HG03460 (cell line): ENCODE data around the gene PDE6G.

Experiments
- ATAC-seq: cut with Tn5 transposase; IDR thresholded peaks from one replicate; pipeline ENCODE4 v1.9.1; 2021; ENCODE audit not compliant: unreplicated experiment

Gene PDE6G

DNA sequence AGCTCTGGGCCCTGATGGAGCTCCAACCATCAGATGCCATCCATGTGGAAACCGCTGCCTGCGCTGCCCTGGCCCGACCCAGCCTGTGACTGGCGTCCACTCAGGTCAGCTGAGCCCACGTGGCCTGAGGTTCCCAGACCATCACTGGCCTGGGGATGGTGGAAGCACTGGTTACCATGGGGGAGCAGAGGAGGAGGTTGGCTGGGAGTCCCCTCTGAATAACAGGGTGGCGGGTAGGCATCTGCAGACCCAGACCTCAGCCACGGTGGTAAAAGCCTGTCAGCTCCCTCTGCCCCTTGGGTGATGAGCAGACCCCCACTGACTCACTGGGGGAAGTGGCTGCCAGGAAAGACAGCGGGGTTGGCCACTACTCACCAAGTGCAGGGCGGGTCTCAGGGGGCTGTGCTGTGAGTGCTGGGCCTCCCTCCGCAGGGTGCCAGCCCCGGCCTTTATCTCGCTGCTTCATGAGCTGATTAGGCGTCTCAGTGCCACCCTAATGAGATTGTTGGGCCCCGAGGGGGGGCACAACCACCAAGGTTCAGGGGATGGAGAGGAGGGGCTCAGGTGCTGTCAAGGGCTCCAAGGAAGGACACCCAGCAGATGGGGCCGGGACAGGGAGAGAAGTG, at the start of gene PDE6G:
Gene PDE6G (minus strand): TSS at position 425 of the 626 bp plus-strand sequence. CDS start 3,237 bp downstream, outside the sequence.
- no peak for ATAC-seq

DNA sequence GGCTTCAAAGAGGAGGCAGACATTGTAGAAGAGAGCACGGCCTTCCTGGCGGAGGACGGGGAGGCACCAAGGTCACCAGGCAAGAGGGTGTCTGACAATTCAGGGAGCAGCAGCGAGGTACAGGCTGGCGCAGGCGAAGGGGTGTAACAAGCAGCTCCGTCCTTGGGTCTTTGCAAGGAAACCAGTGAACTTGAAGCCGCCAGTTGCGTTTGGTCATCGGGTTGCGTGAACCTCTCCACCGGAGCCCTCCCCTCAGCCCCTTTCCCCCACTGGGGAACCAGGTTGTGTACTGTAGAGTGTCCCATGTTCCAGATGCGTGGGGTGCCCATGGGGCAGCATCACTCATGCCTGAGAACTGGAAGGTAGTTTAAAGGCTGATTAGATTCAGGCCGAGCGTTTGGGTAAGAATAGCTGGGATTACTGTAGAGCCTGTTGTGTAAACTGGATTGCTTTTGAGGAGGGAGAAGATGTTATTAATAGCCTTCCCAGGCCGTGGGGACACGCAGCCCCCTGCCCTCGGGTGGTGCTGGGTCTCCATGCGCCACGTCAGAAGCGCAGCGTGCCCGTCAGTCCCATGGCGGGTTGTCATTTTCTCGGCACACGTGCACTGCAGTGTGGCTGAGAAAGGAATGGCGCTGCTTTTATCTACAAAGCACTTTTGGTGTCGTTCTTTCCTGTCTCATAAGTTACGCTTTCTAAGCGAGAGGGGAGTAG, 49.3 kb upstream of the PDE6G start:
- no peak for ATAC-seq

DNA sequence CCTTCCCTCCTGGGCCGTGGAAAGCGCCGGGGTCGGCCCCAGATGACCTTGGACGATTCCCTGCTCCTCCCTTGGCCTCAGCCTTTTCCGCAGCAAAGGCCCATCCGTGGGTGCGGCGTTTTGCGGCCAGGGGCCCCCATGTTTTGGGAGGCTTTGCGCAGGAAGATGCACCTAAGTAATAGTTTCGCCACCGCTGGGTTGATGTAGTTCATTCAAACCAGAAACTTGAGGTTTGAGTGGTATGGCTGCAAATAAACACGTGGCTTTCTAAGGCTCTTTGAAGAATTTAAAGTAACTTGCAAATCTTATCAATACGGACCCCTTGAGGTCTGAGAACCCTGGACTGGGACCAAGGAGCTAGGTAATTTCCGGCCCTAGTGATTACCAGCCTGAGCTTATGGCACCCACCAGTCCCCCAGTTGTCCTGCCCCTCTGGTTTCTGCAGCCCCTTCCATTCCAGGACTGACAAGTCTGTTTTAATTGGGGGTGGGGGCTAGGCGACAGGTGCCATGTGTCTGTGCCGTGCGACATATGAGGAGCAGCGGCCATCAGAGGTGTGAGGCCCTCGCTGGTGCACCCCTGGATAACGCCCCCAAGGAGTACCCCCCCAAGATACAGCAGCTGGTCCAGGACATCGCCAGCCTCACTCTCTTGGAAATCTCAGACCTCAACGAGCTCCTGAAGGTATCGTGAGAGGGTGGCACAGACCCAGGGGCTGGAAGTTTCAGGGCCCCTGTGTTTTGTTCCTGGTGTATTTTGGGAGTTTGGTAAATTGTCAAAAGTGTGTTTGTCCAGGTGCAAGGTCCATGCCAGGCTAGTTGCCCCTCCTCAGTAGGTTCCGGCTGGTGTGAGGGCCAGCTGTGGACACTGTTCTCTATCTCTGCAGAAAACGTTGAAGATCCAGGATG, 47.7 kb upstream of the PDE6G start:
- ATAC-seq, result no peak

- peak; percentile 71 for ATAC-seq
Measured at GRCh38 chr17:81702934-81703746, 46.8 kb upstream of the PDE6G start, which contains the start of gene MRPL12. MRPL12 (plus strand) TSS chr17:81703367; CDS start chr17:81703502, 135 bp downstream.

DNA sequence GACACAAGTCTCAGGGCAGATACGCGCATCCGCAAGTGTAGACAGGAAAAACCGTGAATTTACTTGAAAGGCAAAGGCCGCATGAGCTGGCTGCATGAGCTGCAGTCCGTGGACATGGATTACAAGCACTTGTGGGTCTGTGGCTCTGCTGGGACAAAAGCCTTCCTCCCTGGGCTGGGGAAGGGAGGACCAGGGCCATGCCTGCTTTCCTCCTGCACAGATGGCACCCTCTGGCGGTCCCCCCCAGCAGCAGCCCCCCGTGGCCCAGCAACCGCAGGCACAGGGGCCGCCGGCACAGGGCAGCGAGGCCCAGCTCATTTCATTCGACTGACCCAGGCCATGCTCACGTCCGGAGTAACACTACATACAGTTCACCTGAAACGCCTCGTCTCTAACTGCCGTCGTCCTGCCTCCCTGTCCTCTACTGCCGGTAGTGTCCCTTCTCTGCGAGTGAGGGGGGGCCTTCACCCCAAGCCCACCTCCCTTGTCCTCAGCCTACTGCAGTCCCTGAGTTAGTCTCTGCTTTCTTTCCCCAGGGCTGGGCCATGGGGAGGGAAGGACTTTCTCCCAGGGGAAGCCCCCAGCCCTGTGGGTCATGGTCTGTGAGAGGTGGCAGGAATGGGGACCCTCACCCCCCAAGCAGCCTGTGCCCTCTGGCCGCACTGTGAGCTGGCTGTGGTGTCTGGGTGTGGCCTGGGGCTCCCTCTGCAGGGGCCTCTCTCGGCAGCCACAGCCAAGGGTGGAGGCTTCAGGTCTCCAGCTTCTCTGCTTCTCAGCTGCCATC, 45.1 kb upstream of the PDE6G start:
- ATAC-seq, result no peak

DNA sequence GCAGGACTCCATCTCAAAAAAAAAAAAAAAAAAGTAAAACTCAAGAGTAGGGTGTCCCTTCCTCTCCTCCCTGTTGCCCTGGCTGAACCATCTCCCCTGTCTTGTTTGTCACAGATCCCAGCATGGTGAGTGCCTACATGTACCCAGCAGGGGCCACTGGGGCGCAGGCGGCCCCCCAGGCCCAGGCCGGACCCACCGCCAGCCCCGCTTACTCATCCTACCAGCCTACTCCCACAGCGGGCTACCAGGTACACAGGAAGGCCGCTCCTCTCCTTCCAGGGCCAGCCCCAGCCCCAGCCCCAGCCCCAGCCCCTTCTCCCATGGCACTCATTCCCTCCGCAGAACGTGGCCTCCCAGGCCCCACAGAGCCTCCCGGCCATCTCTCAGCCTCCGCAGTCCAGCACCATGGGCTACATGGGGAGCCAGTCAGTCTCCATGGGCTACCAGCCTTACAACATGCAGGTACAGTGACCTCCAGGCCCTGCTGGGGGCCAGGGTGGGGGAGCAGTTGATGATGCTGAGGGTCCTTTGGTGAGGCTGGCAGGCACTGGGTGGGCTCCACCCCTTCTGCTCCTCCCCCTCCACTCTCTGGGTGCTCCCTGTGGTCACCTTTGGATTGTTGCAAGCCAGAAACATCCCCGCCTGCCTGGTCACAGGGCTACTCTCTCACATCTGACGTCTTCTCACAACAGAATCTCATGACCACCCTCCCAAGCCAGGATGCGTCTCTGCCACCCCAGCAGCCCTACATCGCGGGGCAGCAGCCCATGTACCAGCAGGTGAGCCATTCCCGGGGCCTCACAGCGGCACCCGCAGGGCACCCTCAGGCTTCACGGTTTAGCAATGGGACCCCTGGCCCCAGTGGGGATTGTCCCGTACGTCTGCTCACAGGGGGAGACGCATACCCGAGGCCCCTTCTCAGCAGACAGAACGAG, 44.3 kb upstream of the PDE6G start:
- no peak for ATAC-seq

DNA sequence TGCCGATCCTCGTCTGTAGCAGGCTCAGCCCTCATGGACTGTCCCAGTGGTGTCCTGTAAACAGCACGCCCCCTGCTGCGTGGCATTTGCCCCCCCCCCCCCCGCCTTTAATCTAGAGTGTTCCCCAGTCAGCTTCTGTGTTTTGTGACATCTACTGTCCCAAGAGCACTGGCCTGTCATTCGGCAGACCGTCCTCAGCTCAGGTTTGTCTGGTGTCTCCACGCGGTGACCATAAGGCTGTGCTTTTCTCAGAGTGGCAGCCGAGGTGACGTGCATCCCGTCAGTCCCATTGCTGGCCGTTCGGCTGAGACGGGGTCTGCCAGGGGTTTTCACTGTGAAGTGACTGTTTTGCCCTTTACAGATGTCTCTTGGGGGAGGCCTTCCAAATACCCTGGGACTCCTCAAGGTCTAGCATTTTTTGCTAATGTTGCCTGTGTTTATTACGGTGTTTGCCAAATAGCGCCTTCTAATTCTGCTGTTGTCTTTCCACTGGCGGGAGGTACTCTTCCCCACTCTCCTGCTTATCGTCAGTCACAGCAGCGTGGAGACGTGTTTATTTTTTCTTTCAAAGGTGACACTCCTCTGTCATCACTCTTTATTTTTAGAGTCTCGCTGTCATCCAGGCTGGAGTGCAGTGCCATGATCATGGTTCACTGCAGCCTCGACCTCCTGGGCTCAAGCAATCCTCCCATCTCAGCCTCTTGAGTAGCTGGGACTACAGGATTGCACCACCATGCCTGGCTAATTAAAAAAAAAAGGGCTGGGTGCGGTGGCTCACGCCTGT, 41.1 kb upstream of the PDE6G start:
- no peak for ATAC-seq

GRCh38 chr17:81696218-81696941, 40.0 kb upstream of the PDE6G start:
- ATAC-seq, result no peak

DNA sequence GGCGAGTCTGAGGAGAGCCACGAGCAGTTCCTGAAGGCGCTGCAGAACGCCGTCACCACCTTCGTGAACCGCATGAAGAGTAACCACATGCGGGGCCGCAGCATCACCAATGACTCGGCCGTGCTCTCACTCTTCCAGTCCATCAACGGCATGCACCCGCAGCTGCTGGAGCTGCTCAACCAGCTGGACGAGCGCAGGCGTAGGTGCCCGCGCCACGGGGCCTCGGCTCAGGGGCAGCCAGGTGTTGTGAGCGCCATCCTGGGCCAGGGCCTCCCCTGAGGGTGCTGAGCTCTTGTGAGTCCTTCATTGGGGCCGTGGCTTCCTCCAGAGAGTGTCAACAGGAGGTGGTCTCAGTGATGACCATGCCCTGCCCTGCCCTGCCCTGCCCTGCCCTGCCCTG, 39.5 kb upstream of the PDE6G start:
- ATAC-seq, result no peak

DNA sequence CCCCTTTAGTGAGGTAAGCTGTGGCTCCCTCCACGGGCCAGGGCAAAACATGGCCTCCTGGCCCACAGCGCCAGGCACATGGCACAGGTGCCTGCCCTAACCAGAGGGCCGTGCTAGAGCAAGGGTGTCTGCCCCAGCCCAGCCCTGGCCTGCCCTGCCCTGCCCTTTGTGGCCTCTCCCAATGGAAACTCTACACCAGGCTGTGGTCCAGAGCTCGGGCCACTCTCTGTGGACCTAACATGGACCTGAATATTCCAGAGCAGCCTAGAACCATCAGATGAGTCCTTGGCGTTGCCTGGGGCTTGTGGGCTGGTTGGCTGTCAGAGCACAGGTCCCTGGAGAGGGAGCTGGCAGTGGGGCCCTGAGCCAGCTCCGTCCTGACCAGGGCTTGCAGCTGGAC, 38.9 kb upstream of the PDE6G start:
- no peak for ATAC-seq

DNA sequence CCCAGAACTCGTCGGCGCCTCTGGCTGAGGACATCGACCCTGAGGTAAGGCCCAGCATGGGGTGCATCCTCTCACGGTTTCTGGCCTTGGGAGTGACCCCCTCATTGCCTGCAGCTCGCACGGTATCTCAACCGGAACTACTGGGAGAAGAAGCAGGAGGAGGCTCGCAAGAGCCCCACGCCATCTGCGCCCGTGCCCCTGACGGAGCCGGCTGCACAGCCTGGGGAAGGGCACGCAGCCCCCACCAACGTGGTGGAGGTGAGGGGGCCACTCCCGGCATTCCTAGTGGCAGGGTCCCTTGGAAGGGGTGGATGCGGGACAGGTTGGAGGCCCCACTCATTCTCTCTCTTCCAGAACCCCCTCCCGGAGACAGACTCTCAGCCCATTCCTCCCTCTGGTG, 38.5 kb upstream of the PDE6G start:
- no peak for ATAC-seq

GRCh38 chr17:81693509-81694210, 37.3 kb upstream of the PDE6G start:
- no peak for ATAC-seq

GRCh38 chr17:81691608-81692007, 35.3 kb upstream of the PDE6G start:
- no peak for ATAC-seq

DNA sequence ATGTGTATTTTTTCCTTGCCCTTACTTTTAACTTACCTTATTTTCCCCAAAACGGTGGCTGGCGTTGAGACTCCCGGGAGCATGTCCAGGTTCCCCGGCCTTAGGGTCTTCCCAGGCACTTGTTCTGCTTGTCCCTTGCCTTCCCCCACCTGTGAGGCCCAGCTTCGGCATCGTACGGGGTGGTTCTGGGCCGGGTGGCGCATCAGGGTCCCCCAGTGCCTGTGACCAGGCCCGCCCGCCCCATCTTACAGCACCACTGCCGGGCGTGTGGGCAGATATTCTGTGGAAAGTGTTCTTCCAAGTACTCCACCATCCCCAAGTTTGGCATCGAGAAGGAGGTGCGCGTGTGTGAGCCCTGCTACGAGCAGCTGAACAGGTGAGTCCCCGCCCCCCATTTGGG, 34.9 kb upstream of the PDE6G start:
- no peak for ATAC-seq

- no peak for ATAC-seq
Measured at GRCh38 chr17:81690549-81690948, 34.2 kb upstream of the PDE6G start.

GRCh38 chr17:81690066-81690465, 33.7 kb upstream of the PDE6G start:
- no peak for ATAC-seq

- ATAC-seq, result no peak
Measured at GRCh38 chr17:81688616-81689015, 32.3 kb upstream of the PDE6G start.
